Activated CD4-positive, alpha-beta memory T cell treated with anti-CD3 and anti-CD28 coated beads, Interleukin-2, amount 10 ng/mL, durations not matched to agents 7 days and 5 days (primary cell): ENCODE results near the gene LBH. TPM values are rescaled to one million over a fixed set of nuclear protein-coding genes. Genes with fewer than 3 reads are reported as not detected.

Experiments used
- CTCF ChIA-PET: fragments of 350-600 bp; sonication (Branson Sonifier 250); formaldehyde crosslinking; loops from one replicate; lab custom pipeline; 2021; ENCODE audit warnings: antibody characterized with exemption, inconsistent platforms; lab: Charles Lee
- POLR2A ChIA-PET: fragments of 350-600 bp; sonication (Branson Sonifier 250); formaldehyde crosslinking; loops from one replicate; lab custom pipeline; 2021; ENCODE audit warnings: antibody characterized with exemption; lab: Charles Lee
- DNase-seq: peaks from one replicate; pipeline ENCODE4 v3.0.0-alpha.2; 2020
- H3K27ac Mint-ChIP-seq: one replicate; pipeline ENCODE4 v1.8.0; 2021; ENCODE audit warnings: mild to moderate bottlenecking, mixed read lengths
- H3K27me3 Mint-ChIP-seq: one replicate; pipeline ENCODE4 v1.8.0; 2021; ENCODE audit warnings: mixed read lengths
- H3K36me3 Mint-ChIP-seq: one replicate; pipeline ENCODE4 v1.8.0; 2021; ENCODE audit warnings: low read depth, mixed read lengths
- H3K4me1 Mint-ChIP-seq: one replicate; pipeline ENCODE4 v1.8.0; 2021; ENCODE audit warnings: mixed read lengths
- H3K4me3 Mint-ChIP-seq: one replicate; pipeline ENCODE4 v1.8.0; 2021; ENCODE audit warnings: mild to moderate bottlenecking, mixed read lengths
- H3K9me3 Mint-ChIP-seq: one replicate; pipeline ENCODE4 v1.8.0; 2021; ENCODE audit warnings: mixed read lengths
- total RNA-seq, 2 experiments: library from RNA; stranded (reverse); gene quantifications; one replicate each; pipeline ENCODE4 v1.2.3, GENCODE V29; 2021

Gene LBH
- total RNA-seq, 2 experiments from 2014 or later = 105 to 110 TPM

DNA sequence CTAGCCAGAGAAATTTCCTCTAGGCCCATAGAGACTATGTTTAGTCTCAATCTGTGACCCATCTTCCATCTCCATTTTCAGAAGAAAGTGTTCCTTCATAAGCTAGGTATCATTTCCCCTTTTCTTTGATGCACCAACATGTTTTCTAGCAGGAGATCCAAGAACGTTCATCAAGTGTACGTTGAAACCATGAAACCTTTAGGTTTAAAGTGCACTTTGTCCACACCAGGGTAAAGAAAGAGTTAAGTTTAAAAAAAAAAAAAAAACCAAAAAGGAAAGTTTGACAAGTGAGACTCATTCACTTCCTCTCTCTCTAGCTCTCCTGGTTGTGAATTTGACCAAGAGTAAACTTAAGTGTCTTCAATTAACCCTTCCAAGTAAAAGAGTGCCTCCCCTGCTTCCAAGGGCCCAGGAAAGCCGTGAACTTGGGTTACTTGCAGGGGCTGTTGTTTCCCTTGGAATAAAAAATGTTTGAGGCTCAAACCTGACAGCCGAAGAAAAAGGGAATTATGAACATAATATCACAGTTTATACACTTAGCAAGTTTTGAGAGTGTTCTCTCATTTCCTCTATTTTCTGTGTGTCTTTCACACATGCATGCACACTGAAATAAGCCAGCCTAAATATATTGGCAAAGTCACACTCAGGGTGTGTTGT, 56.7 kb downstream of the LBH start:
- H3K4me3 Mint-ChIP-seq = no peak overlapping the region
- peaks cover 15% of the 10 kb centered on the region for H3K4me1 Mint-ChIP-seq
- no peaks in the 10 kb centered on the region for H3K27me3 Mint-ChIP-seq
- POLR2A ChIA-PET = interaction anchor here (0.6 to 1.4 kb wide), 2 partner anchors 20 to 306 kb away, joined by 3 read pairs; no protein-coding TSS in a partner anchor
- CTCF ChIA-PET = interaction anchor here (1.3 to 1.5 kb wide), 2 partner anchors 49 to 80 kb away, joined by 3 read pairs; no protein-coding TSS in a partner anchor
- no peak for DNase-seq
- H3K9me3 Mint-ChIP-seq = no peaks in the 10 kb centered on the region
- no peaks in the 10 kb centered on the region for H3K36me3 Mint-ChIP-seq
- no peak overlapping the region for H3K27ac Mint-ChIP-seq

DNA sequence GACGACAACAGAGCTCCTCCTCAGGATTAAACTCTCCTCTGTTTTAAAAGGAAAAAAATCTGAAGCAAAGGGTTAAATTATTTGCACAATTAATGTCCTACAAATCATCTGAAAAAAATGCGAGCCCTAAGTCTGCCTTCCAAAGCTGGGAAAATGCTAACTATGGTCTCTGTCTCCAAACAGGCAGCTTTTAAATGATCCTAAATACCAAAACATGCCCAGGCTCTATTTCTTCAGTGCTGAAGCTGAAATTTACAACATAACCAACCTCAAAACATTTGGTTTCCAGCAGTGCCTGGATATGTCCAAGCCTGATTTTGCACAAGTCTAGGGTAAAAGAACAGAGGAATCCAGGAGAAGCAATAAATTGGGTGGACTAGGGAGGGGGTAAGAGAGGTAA, 57.2 kb downstream of the LBH start:
- CTCF ChIA-PET = interaction anchor here (1.3 to 1.5 kb wide), 2 partner anchors 49 to 80 kb away, joined by 3 read pairs; no protein-coding TSS in a partner anchor
- Mint-ChIP-seq H3K4me3 (no peak overlapping the region), H3K27me3 (no peaks in the 10 kb centered on the region), H3K27ac (no peak overlapping the region), H3K9me3 (no peaks in the 10 kb centered on the region), H3K4me1 (peaks cover 15% of the 10 kb centered on the region), H3K36me3 (no peaks in the 10 kb centered on the region)
- no peak for DNase-seq
- POLR2A ChIA-PET = no interaction called here

DNA sequence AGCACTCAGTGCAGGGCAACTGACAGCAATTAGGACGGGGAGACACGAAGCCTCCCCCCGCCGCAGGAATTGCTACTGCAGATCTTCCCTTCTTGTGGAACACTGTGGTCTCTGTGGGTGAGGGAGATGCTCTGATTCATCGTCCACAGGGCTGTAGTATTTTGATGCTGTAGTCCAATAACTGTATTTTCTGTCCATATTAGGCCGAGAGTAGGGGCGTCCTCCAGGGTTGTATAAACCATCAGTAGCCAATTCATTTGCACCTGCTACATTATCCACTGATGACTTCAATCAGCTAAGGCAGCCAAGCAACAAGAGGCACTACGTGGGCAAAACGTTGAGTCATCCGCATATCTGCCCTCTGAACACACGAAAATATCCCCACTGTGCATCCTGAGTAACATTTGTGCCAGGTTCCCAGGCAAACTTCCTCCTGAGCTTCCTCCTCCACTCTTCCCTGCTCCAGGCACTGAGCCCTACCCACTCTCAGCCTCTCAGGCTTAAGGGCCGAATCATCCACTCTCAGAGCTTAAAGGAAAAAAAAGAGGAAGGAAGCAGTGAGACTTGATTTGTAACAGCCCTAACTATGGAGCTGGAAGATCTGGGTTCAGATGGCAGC, 62.1 kb downstream of the LBH start:
- CTCF ChIA-PET = no interaction called here
- POLR2A ChIA-PET = no interaction called here
- no peaks in the 10 kb centered on the region for H3K9me3 Mint-ChIP-seq
- H3K36me3 Mint-ChIP-seq = no peaks in the 10 kb centered on the region
- no peaks in the 10 kb centered on the region for H3K27me3 Mint-ChIP-seq
- no peak overlapping the region for H3K4me3 Mint-ChIP-seq
- DNase-seq = no peak
- no peak overlapping the region for H3K27ac Mint-ChIP-seq
- peaks cover 3% of the 10 kb centered on the region for H3K4me1 Mint-ChIP-seq

DNA sequence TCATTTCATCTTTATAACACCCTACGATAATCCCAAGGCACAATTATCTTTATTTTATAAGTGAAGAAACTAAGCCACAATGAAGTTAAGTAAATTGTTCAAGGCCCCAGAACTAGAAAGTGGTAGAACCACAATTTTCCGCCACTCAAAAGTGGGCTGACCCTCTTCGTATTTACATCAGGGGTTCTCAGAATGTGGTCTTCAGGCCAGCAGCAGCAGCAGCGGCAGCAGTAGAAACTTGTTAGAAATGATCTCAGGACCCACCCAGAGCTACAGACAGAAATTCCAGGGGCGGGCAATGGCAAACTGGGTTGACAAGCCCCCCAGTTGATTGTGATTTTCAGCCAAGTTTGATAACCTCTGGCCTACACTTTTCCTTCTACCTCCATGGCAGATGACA, 62.8 kb downstream of the LBH start:
- H3K4me1 Mint-ChIP-seq = peaks cover 3% of the 10 kb centered on the region
- no peak overlapping the region for H3K4me3 Mint-ChIP-seq
- no peaks in the 10 kb centered on the region for H3K27me3 Mint-ChIP-seq
- CTCF ChIA-PET = no interaction called here
- no peaks in the 10 kb centered on the region for H3K36me3 Mint-ChIP-seq
- DNase-seq = no peak
- H3K27ac Mint-ChIP-seq = no peak overlapping the region
- H3K9me3 Mint-ChIP-seq = no peaks in the 10 kb centered on the region
- POLR2A ChIA-PET = no interaction called here

DNA sequence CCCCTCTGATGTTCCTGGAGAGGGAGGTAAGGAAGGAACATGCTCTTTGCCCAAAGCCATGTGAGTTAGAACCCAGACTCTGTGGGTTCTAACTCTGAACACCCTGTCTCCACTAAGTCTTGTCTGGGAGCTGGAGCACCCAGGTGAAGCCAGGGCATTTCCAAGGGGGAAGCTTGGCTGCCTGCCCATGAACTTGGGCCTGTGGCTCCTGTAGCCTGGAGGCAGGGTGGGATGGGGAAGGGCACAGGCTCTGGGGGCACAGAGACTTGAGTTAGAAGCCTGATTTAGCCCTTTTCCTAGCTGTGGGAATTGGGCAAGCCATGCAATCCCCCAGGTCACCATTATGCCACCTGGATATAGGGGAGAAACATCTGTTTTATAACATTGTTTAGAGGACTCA, 65.2 kb downstream of the LBH start:
- no peak for DNase-seq
- ChIA-PET POLR2A (no interaction called here), CTCF (no interaction called here)
- H3K4me3 Mint-ChIP-seq = no peak overlapping the region
- no peaks in the 10 kb centered on the region for H3K27me3 Mint-ChIP-seq
- H3K36me3 Mint-ChIP-seq = no peaks in the 10 kb centered on the region
- no peaks in the 10 kb centered on the region for H3K9me3 Mint-ChIP-seq
- no peak overlapping the region for H3K27ac Mint-ChIP-seq
- peaks cover 3% of the 10 kb centered on the region for H3K4me1 Mint-ChIP-seq

DNA sequence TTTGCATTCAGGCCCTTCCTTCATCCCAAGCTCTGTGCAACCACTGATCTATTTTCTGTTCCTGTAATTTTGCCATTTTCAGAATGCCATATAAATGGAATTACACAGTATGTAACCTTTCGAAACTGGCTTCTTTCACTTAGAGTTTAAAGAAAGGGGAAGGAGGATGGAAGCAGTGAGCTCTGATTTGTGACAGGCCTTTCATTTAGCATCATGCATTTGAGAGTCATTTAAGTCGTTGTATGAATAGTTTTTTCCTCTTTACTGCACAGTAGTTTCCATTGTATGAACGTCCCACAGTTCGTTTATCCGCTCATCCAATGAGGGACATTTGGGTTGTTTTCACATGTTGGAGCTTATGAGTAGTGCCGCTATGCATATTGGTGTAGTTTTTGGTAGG, 67.0 kb downstream of the LBH start:
- Mint-ChIP-seq H3K27ac (no peak overlapping the region), H3K4me3 (no peak overlapping the region), H3K36me3 (no peaks in the 10 kb centered on the region), H3K27me3 (no peaks in the 10 kb centered on the region), H3K9me3 (no peaks in the 10 kb centered on the region), H3K4me1 (peaks cover 3% of the 10 kb centered on the region)
- ChIA-PET POLR2A (no interaction called here), CTCF (no interaction called here)
- DNase-seq = no peak

DNA sequence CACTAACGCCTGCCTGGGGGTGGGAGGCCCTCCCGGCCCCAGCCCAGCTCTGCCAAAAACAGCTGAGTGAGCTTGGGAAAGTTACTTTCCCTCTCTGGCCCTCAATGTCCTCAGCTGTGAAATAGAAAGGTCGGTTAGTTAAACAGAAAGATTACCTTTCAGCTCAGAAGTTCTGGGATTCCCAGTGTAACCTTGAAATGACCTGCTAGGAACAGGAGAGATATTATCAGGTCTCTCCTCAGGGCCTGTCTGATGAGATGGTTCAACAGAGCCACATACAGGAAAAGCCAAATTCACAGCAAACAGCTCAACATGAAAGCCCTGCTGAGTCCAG, 68.8 kb downstream of the LBH start:
- ChIA-PET POLR2A (no interaction called here), CTCF (no interaction called here)

DNA sequence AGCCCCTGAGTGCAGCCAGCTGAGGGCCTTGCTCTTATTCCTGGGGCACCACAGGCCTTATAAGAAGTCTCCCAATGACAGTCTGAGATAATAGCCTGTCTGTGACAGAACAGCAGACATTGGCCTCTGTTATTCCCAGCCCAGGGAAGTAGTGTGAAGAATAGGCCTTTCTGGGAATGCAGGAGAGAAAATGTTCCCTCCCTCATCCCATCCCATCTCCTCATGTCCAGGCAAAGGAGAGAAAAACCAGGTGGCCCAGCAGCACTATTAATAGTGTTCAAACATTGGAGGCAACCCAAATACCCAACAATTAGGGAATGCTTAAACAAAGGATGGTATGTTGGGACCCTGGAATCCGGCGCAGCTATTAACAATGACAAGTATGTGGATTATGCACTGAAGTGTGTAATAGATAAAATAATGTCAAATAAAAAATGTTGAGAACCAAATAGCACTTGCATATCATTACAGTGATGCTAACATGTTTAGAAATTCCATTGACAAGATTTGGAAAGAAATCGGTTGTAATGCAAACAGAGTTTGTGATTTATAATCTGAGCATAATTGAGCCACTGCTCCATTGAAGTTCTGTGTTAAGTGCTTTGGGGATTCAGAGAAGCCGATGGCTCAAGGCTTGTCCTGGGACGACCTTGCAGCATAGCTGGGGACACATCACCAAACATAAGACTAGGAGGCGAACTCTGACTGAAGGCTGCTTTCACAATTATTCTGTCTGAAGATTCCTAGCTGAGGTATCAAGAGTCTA, 69.3 kb downstream of the LBH start:
- no peaks in the 10 kb centered on the region for H3K36me3 Mint-ChIP-seq
- no peaks in the 10 kb centered on the region for H3K27me3 Mint-ChIP-seq
- H3K9me3 Mint-ChIP-seq = no peaks in the 10 kb centered on the region
- ChIA-PET CTCF (interaction anchor here (0.7 kb wide), 1 partner anchor 19 kb away, joined by 3 read pairs; no protein-coding TSS in a partner anchor), POLR2A (no interaction called here)
- H3K27ac Mint-ChIP-seq = no peak overlapping the region
- no peak for DNase-seq
- peaks cover 3% of the 10 kb centered on the region for H3K4me1 Mint-ChIP-seq
- H3K4me3 Mint-ChIP-seq = no peak overlapping the region

More for the DNA sequence above, 68.8 kb downstream of the LBH start:
- no peak for DNase-seq
- Mint-ChIP-seq H3K4me1 (peaks cover 3% of the 10 kb centered on the region), H3K36me3 (no peaks in the 10 kb centered on the region), H3K9me3 (no peaks in the 10 kb centered on the region), H3K27me3 (no peaks in the 10 kb centered on the region), H3K4me3 (no peak overlapping the region), H3K27ac (no peak overlapping the region)

DNA sequence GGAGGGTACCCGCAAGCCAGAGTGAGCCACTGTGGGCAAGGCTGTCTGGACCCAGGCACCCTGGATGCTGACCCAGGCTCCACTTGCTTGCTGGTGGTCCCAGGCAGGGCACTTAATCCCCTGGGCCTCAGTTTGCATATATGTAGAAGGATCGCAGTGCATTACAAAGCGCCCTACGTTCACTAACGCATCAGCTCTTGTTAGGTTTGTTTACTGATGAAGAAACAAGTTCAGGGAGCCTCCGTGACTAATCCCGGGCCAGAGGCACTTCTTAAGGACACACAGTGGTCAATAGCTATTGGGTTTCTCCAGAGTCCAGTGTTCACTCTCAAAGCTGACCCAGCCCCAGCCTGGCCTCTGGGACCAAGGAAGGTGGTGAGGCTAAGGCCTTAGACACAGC, 70.2 kb downstream of the LBH start:
- no peak overlapping the region for H3K27ac Mint-ChIP-seq
- peaks cover 3% of the 10 kb centered on the region for H3K4me1 Mint-ChIP-seq
- H3K27me3 Mint-ChIP-seq = no peaks in the 10 kb centered on the region
- no peak for DNase-seq
- ChIA-PET CTCF (interaction anchor here (0.7 to 1.3 kb wide), 3 partner anchors 12 to 410 kb away, joined by 3 read pairs; no protein-coding TSS in a partner anchor), POLR2A (interaction anchor here (0.8 kb wide), 1 partner anchor 70 kb away, joined by 3 read pairs; no protein-coding TSS in a partner anchor)
- H3K4me3 Mint-ChIP-seq = no peak overlapping the region
- no peaks in the 10 kb centered on the region for H3K36me3 Mint-ChIP-seq
- H3K9me3 Mint-ChIP-seq = no peaks in the 10 kb centered on the region

DNA sequence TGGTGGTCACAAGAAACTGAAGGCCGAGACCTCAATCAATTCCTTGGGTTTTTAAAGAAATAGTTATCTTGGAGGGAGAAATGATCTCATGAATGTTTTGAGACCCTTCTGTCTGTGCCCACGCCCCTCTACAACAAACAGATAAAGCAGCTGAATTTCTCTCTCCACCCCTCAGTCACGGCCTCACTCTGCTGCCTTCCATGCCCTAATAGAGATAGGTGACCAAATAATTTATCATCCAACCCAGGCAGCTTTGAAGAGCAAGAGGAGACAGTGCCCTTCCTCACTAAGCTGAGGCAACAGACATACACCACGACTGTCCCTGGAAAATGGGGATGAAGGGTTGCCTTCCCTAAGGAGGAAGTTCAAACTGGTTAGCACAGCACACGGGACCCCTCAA, 71.2 kb downstream of the LBH start:
- Mint-ChIP-seq H3K27me3 (no peaks in the 10 kb centered on the region), H3K4me1 (peaks cover 3% of the 10 kb centered on the region), H3K36me3 (no peaks in the 10 kb centered on the region), H3K4me3 (no peak overlapping the region), H3K27ac (no peak overlapping the region), H3K9me3 (no peaks in the 10 kb centered on the region)
- POLR2A ChIA-PET = interaction anchor here (0.8 kb wide), 1 partner anchor 71 kb away, joined by 3 read pairs; no protein-coding TSS in a partner anchor
- no peak for DNase-seq
- CTCF ChIA-PET = interaction anchor here (1.3 to 1.5 kb wide), 2 partner anchors 11 to 63 kb away, joined by 3 read pairs; no protein-coding TSS in a partner anchor

DNA sequence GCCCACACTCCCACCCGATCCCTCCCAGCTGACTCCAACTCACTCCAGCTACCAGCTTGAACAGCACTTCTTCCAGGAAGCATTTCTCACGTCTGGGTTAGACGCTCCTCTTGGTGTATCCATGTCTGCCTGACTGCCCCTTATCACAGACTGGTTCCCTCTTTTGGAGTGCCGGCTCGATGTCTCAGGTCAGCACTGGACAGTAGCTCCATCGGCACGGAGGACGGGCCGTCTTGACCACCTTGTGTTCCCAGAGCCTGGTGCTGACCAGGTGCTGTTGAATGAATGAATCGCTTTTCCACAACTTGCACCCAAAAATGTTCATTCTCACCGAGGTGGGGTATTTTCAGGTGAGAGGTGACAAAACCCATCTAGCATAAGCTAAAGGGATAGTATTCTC, 71.8 kb downstream of the LBH start:
- Mint-ChIP-seq H3K27ac (no peak overlapping the region), H3K27me3 (no peaks in the 10 kb centered on the region), H3K9me3 (no peaks in the 10 kb centered on the region), H3K4me3 (no peak overlapping the region), H3K36me3 (no peaks in the 10 kb centered on the region), H3K4me1 (peaks cover 3% of the 10 kb centered on the region)
- CTCF ChIA-PET = interaction anchor here (1.5 kb wide), 1 partner anchor 64 kb away, joined by 3 read pairs; no protein-coding TSS in a partner anchor
- POLR2A ChIA-PET = no interaction called here
- no peak for DNase-seq

DNA sequence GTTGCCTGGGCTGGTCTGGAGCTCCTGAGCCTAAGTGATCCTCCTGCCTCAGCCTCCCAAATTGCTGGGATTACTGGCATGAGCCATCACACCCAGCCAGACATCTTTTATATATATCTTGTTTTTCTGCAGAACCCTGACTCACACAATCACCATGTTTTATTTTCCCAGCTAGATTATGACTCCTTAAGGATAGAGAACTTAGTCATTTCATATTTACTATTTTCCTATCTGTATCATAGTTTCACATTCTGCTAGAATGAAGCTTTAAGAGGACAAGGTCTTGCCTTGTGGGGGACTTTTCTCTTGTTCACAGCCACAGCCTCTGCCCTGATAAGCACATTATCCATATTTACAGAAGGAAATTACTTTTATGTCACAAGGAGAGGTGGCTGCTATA, 73.9 kb downstream of the LBH start:
- CTCF ChIA-PET = interaction anchor here (0.6 to 0.7 kb wide), 2 partner anchors 100 to 140 kb away, joined by 3 read pairs; no protein-coding TSS in a partner anchor

DNA sequence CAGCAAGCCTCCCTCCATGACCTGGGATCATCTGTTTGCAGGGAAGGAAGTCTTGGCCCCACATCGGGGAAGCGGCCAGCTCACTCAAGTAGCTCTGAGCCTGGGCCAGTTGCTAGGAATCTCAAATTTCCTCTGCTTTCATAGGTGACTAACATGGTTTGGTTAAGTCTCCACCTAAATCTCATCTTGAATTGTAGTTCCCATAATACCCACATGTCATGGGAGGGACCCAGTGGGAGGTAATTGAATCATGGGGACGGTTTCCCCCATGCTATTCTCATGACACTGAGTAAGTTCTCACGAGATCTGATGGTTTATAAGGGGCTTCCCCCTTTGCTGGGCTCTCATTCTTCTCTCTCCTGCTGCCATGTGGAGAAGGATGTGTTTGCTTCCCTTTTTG, 75.2 kb downstream of the LBH start:
- Mint-ChIP-seq H3K9me3 (no peaks in the 10 kb centered on the region), H3K4me1 (peaks cover 2% of the 10 kb centered on the region), H3K4me3 (no peak overlapping the region), H3K27ac (no peak overlapping the region), H3K36me3 (no peaks in the 10 kb centered on the region), H3K27me3 (no peaks in the 10 kb centered on the region)
- no peak for DNase-seq
- POLR2A ChIA-PET = no interaction called here
- CTCF ChIA-PET = no interaction called here

More for the DNA sequence above, 73.9 kb downstream of the LBH start:
- H3K4me3 Mint-ChIP-seq = no peak overlapping the region
- H3K36me3 Mint-ChIP-seq = no peaks in the 10 kb centered on the region
- POLR2A ChIA-PET = no interaction called here
- H3K9me3 Mint-ChIP-seq = no peaks in the 10 kb centered on the region
- H3K27ac Mint-ChIP-seq = no peak overlapping the region
- no peaks in the 10 kb centered on the region for H3K4me1 Mint-ChIP-seq
- DNase-seq = no peak
- no peaks in the 10 kb centered on the region for H3K27me3 Mint-ChIP-seq
